NOMO-1 (cell line): ENCODE measurements around the gene KIRREL3.

Experiments
- DNase-seq, 2 experiments: peaks; one replicate each; lab custom pipeline; 2025; ENCODE audit not compliant: unreplicated experiment in 2 of 2; lab: John Stamatoyannopoulos, UW

The KIRREL3 gene

DNA sequence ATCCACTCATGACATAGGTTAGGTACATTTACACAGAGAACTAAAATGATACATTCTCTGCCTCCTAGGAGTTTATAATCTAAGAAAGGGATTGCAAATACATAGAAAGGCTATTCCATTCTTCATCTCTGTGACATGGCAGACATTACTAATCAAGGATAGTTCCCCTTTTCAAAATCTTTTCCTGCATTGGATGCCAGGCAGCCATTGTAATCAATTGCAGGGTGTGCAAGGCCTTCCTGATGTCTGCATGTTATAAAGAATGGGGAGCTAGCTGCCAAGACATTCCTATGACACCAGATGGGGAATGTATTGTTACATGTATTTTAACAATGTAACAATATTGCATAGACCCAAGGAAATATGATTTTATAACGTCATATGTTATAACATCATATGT lies 82.0 kb downstream of the KIRREL3 start:
- DNase-seq, result peak; percentile 1 to 2

- peak; percentile 9 to 46 for DNase-seq
Observed at GRCh38 chr11:126917531-126918204, 82.9 kb downstream of the KIRREL3 start.

- DNase-seq, result no peak
Observed at GRCh38 chr11:126915430-126915829, 85.1 kb downstream of the KIRREL3 start.

DNA sequence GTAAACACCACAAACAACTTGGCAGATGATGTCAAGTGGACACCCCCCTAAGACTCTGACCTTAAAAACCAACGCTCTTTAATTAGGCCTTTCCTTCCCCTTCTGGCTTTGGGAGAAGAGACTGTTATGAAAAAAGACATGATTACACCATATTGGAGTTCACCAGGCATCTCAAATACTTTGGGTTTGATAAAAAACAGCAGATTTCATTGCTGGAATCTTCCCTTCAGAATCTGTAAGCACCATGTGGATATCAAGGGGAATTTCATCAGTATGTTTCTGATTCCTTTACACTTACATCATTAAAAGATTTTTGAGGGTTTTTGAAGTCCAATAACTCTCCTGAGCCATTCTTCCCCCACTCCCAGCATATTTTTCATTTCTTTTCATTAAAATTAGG lies 85.6 kb downstream of the KIRREL3 start:
- peak in 1 of 2 experiments; percentile 16 for DNase-seq

DNA sequence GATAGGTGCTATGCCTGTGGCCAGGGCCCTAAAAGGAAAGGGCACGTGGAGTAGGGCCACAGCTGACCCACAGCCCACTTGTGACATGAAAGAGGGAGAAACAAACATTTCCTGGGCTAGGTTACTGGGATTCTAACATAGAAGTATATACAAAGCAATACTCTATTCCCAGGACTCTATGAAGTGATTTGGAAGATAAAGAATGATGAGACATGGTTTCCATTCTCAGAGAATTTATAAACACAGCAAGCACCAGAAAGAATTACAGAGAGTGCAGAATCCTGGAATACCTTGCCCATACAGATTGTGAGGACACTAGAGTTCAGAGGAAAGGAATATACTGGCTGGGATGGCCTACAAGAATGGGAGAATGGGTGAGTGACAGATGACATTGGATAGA lies 86.4 kb downstream of the KIRREL3 start:
- DNase-seq, result no peak

DNA sequence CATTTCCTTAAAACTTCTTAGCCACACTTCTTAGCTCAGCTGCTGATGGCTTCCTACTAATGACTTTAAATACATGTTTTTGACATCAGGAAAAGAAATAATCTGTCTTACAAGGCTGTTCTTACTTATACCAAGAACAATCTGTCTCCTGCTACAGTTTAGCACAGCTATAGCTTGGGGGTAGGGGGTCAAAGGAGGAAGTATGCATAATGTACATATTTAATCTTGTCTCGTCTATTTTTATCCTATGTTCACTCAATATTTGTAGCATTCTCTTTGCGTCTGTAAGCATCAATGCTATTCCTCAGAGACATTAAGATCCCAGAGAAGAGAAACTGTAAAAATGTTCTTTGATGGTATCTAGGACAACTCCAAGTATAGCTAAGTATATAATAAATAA lies 96.0 kb downstream of the KIRREL3 start:
- no peak for DNase-seq

DNA sequence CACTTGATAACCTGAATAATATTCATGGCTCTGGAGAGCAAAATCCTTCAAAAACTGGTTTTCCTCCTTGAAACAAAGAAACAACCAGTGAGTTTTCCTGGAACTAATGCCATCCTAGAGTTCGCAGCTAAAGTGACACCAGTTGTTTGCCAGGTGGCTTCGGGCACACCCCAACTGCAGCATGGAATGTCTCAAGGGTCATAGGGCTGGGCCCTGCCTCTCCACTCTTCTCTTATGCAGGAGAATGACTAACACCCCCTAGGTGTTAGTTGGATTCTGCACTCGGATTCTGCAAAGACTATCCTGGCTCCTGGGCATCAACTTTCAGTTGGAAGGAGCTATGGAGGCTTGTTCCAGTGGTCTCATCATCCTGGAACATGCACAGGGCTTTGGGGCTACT lies 98.8 kb downstream of the KIRREL3 start:
- no peak for DNase-seq

DNA sequence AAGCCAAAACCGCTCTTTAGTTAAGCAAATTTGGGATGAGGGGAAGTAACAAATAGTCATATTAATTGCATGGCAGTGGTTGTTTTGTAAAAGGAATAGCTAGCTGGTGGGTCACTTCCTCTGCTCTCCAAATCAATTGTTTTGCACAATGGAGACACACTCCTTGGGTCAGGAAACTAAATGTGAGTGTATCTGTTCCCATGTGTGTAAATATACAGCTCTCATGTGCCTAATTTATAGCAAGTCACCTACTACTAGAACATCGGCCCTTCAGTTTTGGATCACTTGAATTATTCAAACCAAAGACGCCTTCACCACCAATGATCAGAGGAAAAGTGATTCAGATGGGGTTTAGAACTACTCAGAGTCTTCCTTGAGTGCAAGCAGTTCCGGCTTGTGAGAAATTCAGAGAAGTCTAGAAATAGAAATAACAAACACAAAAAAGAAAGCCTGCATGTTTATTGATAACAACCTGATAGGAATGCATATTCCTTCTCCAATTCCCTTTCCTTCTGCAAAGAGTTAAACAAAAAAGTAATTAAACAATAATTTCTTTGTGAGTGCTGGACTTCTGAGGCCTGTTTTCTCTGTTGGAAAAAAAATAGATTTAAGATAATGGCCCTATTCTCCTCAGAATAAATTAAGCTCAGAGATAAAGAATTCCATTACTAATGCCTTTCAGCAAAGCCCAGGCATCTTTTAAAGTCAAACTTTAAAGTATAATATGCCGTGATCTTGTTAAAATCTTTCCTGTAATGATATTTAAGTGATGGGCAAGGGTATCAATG lies 100.4 kb downstream of the KIRREL3 start:
- no peak for DNase-seq

DNA sequence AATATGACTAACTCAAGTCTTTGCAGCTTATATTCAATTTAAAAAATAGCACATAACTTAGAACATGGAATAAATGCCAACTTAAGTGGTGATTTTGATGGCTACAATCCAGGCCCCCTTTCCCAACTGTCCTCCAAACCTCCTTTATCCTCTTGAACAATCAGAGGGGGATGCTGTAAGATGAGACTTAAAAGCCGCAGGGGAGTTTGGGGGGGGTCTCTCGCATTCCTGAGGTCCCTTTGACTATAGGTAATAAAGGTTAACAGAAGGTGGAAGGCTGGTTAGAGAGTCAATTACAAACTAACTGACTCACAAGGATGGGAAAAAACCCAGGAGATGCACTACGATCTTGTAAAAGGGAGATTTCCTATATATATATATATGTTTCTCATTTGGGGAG lies 101.8 kb downstream of the KIRREL3 start:
- DNase-seq, result no peak

DNA sequence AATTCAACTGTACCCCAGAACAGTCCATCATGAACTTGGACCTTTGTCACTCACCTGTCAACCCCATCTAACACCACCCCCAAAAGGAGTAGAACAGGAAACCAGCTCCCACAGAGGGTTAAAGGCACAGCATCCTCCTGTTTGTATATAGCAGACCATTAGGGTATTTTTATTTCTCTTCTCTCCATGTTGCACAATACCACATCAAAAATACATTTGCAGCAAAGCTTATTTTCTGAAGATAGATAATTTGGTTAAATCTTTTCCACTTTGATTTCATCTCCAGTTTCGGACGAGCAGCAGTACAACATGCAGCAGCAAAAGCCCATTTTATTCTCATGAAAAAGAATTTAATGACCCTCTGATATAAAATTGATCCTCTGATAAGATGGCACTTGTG lies 103.1 kb downstream of the KIRREL3 start:
- DNase-seq, result no peak

GRCh38 chr11:126896025-126896424 lies 104.5 kb downstream of the KIRREL3 start:
- no peak for DNase-seq

DNA sequence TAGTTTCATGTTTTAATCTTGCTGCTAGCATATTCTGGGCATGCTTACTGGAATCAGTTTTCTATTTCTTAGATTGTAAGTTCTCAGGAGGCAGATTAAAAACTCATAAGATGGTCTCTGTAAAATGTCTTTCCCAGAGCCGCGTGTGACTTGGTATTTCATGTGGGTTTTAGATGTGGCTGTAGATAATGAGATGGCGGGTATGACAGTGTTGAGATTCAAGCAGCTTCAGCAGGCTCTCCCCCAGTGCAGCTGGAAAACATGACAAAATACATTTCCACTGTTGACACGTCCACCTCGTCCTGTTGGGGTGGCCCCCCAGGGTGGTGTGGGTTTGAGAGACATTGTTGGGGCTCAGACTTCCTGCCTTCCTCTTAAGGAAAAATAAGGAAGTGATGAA lies 106.8 kb downstream of the KIRREL3 start:
- DNase-seq, result no peak

- no peak for DNase-seq
Observed at GRCh38 chr11:126892756-126893155, 107.8 kb downstream of the KIRREL3 start.

DNA sequence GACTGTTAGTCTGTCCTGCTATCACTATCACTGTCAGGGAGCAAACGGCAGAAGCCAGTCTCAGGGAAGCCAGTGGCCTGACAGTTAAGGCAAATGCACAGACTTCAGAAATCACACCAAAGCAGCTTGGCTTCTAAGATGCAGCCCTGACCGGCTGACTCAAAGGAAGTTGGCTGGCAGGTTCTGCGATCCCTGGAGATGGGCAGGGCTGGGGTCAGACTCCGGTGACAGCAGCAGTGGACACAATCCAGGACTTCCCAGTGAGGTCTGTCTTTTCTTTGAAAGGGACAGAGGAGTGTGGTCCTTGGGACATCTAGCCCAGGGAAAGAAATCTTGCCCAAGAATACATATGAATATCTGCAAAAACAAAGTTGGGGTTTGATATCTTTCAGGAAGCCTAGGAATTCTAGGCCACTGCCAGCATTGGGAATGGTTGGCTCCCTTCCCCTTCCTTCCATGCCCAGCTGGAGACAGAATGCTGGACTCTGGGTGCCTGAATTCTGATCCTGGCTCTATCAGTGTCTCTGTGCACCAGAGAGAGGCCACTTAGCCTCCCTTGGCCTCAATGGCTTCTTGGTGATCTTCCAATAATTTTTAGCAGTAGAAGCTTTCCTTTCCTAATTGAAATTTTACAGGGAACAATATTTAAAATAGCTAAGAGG lies 108.9 kb downstream of the KIRREL3 start:
- no peak for DNase-seq

DNA sequence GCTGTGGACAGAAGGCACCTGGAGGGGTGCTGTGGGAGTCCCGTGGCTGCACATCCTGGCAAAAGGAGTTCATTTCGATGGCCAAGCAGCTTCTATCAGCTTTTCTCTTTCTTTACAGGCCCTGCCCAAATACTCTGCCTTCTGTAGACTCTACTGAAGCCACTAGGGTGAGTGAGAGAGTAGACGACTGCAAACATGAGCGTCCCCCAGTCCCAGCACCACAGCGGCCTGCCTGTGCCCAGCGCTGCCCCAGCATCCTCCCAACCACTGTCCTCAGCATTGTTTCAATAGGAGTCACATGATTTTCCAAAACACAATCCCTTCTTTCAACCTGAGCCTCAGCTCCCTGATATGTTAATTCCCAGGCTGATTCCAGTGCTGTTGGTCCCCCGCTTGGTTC lies 110.0 kb downstream of the KIRREL3 start:
- no peak for DNase-seq

GRCh38 chr11:126888115-126888712 lies 112.4 kb downstream of the KIRREL3 start:
- no peak for DNase-seq

DNA sequence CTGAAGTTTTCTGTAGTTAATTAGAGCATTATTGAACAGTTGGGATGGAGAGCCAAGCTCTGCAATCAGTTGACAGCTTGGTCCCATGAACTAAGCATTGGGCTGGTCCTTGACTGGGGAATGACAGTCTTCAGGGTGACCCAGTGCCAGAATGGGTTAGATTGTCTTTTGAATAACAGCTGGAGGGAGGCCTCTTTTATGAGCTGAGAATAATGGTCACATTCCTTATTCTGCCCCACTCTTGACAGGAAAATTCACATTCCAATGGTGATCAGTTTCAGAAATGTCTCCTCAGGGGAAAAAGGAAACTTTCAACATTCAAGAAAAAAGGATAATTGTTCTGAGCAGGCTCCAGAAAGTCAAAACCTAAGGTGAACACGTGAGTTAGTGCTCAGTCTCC lies 113.9 kb downstream of the KIRREL3 start:
- no peak for DNase-seq

DNA sequence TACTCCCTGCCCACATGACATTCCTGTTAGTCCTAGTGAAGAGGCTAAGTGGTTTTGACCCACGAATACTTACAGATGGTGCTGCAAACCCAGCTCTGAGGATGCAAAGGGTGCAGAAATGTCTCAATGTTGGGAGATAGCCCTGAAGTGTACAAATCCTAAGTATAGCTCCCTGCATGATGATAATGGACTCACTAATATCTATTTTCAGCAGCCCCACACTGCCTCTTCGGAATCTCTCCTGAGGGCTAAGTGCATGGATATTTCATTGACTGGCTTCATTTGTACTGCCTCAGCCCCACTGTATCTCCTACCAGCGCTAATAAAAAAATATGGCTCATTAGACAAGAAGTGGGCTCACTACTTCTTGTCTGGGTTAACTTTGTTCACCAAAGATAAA lies 114.5 kb downstream of the KIRREL3 start:
- no peak for DNase-seq

- no peak for DNase-seq
Observed at GRCh38 chr11:126884594-126884993, 116.0 kb downstream of the KIRREL3 start.

DNA sequence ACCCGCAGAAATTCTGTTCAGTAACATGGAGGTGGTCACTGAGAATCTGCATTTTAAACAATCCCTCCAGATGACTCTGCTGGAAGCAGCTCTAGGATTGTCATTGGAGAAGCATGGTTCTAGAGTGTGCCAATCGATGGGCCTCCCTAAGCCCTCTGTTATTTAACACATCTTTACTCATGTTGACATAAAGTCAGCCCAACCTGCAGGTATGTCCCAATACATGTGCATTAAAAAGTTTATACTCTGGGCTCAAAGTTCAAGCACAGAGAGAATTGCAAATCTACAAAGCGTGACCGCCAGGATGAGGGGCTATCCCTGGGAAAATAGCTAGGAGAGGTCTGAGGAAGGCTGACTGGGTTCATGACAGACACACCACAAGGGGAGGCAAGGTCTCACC lies 116.4 kb downstream of the KIRREL3 start:
- no peak for DNase-seq

DNA sequence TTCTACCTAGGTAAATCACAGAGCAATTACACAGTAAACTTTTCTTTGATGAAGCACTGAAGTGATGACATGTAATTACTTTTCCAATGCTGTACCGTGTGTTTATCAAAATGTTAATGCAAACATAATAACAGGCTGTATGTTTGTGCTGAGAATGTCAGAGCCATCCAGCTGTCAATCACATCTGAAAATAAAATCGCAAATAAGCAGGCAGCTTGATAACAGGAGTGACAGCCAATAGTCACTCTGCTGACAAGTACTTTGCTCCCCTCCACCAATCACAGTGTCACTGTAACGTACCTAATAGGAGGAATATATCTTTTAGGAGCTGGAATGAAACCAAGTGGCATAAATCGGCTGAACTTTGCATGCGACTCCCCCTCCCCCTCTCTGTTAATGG lies 119.7 kb downstream of the KIRREL3 start:
- DNase-seq, result no peak

- no peak for DNase-seq
Observed at GRCh38 chr11:126879516-126879915, 121.1 kb downstream of the KIRREL3 start.
